RWPE1 (cell line): ENCODE measurements around the gene PTPN4.
A peak's percentile ranks its signal among the peaks of the same experiment; 100 is the strongest.

Experiments used
- CTCF ChIA-PET: fragments of 350-600 bp; sonication (Branson Sonifier 250); formaldehyde crosslinking; extraction: SDS; loops from one replicate; lab custom pipeline; 2021; lab: Yijun Ruan, JAX
- POLR2A ChIA-PET: fragments of 400-600 bp; formaldehyde crosslinking; extraction: SDS; loops from one replicate; lab custom pipeline; 2020; ENCODE audit warnings: antibody characterized with exemption; ENCODE audit not compliant: low non-redundant PET; lab: Yijun Ruan, JAX
- DNase-seq: peaks from one replicate; pipeline ENCODE4 v3.0.0; 2012; ENCODE audit warnings: low spot score
- H3K27ac ChIP-seq: fragments of 450-650 bp; 2 replicates; pipeline ENCODE4 v1.5.1; 2017
- CTCF ChIP-seq: fragments of 450-650 bp; conservative IDR thresholded peaks from 2 replicates; pipeline ENCODE4 v1.5.1; 2017; ENCODE audit warnings: low read depth, mild to moderate bottlenecking

Gene PTPN4

GRCh38 chr2:119814216-119814615, 54.5 kb downstream of the PTPN4 start:
- TF ChIP-seq CTCF, result no peak
- ChIA-PET POLR2A (no interaction called here), CTCF (no interaction called here)
- no peak for DNase-seq
- no peak overlapping the region for H3K27ac ChIP-seq

- no peak for DNase-seq
- CTCF ChIA-PET, result interaction anchor here (0.6 kb wide), 1 partner anchor 861 kb away, joined by 4 read pairs; no protein-coding TSS in a partner anchor
- H3K27ac ChIP-seq, result no peak overlapping the region
- TF ChIP-seq CTCF, result no peak
- POLR2A ChIA-PET, result no interaction called here
Measured at GRCh38 chr2:119818792-119819191, 59.1 kb downstream of the PTPN4 start.

GRCh38 chr2:119819846-119820245, 60.1 kb downstream of the PTPN4 start:
- DNase-seq, result no peak
- H3K27ac ChIP-seq, result no peak overlapping the region
- TF ChIP-seq CTCF, result no peak
- POLR2A ChIA-PET, result no interaction called here
- CTCF ChIA-PET, result no interaction called here

GRCh38 chr2:119820275-119820674, 60.6 kb downstream of the PTPN4 start:
- POLR2A ChIA-PET, result no interaction called here
- no peak overlapping the region for H3K27ac ChIP-seq
- TF ChIP-seq CTCF, result no peak
- CTCF ChIA-PET, result interaction anchor here (0.9 kb wide), 1 partner anchor 178 kb away, joined by 3 read pairs; no protein-coding TSS in a partner anchor
- DNase-seq, result peak; percentile 8

GRCh38 chr2:119821266-119821665, 61.5 kb downstream of the PTPN4 start:
- ChIA-PET CTCF (interaction anchor here (0.9 kb wide), 1 partner anchor 179 kb away, joined by 3 read pairs; no protein-coding TSS in a partner anchor), POLR2A (no interaction called here)
- H3K27ac ChIP-seq, result no peak overlapping the region

GRCh38 chr2:119823734-119824334, 64.1 kb downstream of the PTPN4 start:
- H3K27ac ChIP-seq, result no peak overlapping the region
- peak; percentile 71 for TF ChIP-seq CTCF
- CTCF ChIA-PET, result interaction anchor here (0.5 to 1.0 kb wide), 4 partner anchors 121 to 1329 kb away, joined by 3 to 6 read pairs (median 3); no protein-coding TSS in a partner anchor
- DNase-seq, result peak; percentile 39
- POLR2A ChIA-PET, result no interaction called here

More at GRCh38 chr2:119821266-119821665, 61.5 kb downstream of the PTPN4 start:
- TF ChIP-seq CTCF, result no peak
- no peak for DNase-seq
